Measurements from ENCODE around the gene FOXC2.

DNA sequence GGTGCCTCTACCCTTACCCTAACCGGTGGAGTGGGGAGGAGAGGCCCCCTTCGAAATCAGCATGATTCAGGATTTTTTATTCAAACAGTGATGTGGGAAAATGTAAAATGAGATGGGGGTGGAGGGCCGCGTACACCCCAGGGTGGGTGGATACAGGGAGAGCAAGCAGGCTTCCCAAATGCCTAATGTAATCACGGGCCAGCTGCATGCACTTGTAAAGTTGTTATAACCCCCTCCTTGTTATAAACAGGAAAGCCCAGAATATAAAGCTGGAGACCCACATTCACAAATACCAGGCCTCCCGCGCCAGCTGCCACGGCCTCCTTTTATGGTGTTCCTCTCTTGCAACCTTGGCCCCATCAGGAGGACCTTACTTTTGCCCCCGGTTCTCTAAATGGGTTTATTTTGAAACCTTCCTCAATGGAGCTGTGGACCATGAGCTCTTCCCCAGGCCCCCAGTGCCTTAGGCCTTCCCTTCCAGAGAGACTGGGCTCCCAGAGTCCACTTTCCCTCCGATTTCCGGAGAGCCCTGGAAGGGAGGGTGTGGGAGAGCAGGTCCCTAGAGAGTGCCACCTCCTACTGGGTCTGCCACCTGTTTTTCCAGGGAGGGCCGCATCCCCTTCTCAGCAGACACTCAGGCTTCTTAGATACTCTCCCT lies 10.8 kb downstream of the FOXC2 start:
- TF ChIP-seq CTCF (optimal IDR thresholded peaks at IDR 0.05 in 1 of 3, IDR thresholded peaks at IDR 0.05 in 1 of 3, conservative IDR thresholded peaks at IDR 0.05 in 1 of 3; ENCODE audit: extremely low read depth in 1 of 3, insufficient read depth in 2 of 3, low read length in 3 of 3) = no peak
- TF ChIP-seq EZH2 (IDR thresholded peaks at IDR 0.05; ENCODE audit: low read length) = no peak
